Frontal cortex (tissue), 4 donors: ENCODE results near the gene TBL3. TPM values are rescaled to one million over a fixed set of nuclear protein-coding genes. Genes with fewer than 3 reads are reported as not detected.
"Not testable (repeated sequence)": the region's sequence is repeated elsewhere in the genome, so short reads cannot be mapped to it uniquely, and the experiment has no call there.

ENCODE experiments used
- DNase-seq, 2 donors: peaks; one replicate each; pipeline ENCODE4 v3.0.0; 2012; ENCODE audit warnings: low spot score in 2 of 2
- FAIRE-seq: peaks from 2 replicates; lab custom pipeline; 2012; peaks lifted over from hg19 to GRCh38; lab: Jason Lieb, UNC
- total RNA-seq: library from RNA; depleted of rRNA; stranded (reverse); fragments of >200 nt; gene quantifications from one replicate; pipeline ENCODE4 v1.2.3, GENCODE V29; 2014
- donor health status: control.
- donor health status: control.
- donor health status: control.

The TBL3 gene
- total RNA-seq, 1 donor from 2014 or later: 11.0 TPM

DNA sequence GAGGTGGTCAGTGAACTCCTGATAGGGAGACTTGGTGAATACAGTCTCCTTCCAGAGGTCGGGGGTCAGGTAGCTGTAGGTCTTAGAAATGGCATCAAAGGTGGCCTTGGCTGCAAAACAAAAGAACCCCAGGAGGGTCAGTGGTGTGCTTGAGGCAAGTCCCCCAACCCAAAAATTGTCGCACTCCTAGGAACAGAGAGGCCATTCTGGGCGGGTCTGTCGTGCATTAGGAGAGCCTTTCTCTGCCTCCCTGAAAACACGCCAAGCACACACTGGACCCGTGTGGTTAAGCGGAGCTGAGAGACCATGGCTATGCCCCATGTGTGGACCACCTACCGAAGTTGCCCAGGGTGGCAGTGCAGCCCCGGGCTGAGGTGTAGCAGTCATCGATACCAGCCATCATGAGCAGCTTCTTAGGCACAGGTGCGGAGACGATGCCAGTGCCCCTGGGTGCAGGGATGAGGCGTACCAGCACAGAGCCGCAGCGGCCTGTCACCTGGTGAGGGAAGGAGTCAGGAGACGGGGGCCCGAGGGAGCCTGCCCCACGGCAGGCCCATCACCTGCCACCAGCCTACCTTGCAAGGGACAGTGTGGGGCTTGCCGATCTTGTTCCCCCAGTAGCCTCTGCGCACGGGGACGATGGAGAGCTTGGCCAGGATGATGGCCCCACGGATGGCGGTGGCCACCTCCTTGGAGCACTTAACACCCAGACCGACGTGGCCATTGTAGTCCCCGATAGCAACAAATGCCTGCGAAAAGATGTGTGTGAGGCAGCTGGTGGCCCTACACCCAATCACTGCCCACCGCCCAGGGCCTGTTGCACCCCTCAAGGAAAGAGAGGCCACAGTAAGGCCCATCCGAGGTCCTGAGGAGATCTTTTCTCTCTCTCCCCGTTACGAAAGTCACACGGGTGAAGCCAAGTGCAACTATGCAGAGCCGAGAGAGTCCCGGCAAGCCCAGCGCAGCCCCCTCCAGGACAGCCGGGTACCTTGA, 9.4 kb upstream of the TBL3 start:
- not testable (repeated sequence) for DNase-seq, FAIRE-seq

DNA sequence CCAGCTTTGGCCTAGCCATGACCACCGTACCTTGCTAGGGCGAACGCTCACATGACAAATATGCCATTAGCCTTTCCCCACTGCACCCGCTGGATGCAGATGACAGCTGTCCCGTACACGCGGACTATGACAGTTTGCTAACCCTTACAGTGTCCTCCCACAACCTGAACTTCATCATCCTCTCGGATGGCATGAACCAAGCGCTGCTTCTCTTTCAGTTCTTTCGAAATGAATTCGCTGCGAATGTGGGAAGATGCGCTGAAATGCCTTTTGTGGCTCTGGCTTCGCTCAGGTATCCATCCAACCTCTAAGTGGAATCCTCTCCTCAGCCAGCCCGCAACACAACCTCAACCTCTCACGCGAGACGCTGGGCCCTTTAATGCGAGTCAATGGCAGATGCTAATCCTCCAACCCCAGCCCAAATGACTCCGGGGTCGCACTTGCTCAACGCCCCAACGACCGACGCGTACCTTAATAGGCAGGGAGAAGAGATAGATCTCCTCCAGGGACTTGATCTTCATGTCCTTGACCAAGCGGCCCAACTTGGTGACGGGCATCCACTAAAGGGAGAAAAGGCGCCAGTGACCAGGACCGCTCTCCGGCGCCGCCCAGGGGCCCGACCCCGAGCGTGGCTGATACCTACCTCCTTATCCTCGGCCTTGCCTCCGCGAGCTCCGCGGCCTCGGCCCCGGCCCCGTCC, 7.9 kb upstream of the TBL3 start:
- DNase-seq (peak in 1 of 2 donors; percentile 39), FAIRE-seq (no peak)

DNA sequence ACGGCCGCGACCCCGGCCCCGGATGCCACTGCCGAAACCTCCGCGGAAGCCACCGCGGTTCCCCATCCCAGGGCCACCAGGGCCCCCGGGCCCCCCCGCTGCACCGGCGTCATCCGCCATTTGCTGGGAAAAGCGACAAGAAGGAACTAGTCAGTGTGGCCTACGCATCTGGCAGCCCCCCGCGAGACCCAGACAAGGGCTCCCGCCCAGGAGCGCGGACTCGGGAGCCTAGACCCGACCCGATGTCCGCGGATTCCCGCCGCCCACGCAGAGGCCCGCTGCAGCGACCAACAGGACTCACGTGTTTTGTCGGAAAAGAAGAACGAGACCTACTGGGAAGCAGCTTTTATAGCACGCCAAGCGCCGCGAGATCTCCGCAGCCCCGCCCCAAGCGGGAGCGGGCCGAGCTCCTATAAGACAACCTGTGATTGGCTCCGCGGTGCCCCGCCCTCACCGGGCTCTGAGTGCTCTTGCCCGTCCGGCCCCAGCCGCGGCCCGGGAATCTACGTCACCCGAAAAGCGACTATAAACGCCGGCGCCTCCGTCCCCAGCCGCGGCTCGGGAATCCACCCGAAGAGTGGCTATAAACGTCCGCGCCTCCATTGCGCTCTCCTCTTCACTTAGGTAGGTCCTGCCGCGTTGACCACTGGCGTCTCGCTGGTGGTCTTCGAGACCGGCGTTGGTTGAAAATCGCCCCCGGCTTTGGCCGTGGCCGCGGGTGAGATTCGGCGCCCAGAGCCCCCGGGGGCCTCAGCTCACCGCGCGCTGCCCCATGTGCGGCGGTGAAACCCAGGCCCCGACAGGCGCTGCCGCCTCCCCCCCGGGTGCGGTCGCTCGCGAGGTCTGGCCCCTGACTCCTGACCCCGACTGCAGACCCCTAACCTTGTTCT, 7.1 kb upstream of the TBL3 start, which contains the start of gene RPS2:
Gene RPS2 (minus strand): TSS at position 321 of the 890 bp plus-strand sequence. CDS start 201 bp downstream, at position 120.
- FAIRE-seq (no peak), DNase-seq (peak; percentile 100)

DNA sequence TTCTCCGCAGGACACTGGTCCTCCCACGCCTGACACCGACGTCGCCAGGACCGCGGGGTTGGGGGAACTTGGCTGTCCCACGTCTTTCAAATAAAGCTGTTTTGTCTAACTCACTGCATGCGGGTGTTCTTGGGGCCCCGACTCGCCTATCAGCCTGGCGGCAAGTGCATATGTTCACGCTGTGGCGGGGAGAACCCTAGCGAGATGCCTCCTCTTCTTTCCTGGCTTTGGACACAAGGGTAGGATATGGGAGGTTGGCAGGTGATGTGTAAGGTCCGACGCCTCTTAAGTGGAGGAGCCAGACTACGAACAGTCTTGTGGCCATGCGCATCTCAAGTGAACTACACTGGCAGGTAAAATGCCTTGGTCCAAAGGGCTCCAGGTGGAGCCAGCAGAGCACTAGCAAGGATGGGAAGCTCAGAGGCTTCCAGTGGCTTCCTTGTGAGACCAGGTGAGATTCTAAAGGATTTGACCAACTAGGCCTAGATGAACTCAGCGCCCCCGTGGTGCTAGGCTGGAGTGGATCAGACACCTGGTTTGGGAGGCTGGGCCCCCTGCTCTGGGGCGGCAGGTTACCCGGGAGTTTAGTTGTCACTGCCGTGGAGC, 6.4 kb upstream of the TBL3 start:
- FAIRE-seq: no peak

DNA sequence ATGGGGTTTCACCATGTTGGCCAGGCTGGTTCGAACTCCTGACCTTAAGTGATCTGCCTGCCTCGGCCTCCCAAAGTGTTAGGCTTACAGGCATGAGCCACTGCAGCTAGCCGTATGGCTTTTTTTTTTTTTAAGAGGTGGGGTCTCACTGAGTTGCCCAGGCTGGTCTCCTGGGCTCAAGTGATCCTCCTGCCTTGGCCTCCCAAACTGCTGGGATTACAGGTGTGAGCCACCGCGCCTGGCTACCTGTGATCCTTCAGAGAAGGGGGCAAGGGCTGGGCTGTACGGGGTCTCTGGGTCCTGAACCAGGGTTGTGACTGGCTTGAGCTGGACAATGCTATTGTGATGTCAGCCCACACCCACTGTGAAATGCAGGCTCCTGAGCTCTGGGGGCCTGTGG, 5.4 kb upstream of the TBL3 start, which contains the start of gene RNF151:
Gene RNF151 (plus strand): TSS at position 397 of the 400 bp plus-strand sequence. CDS start 26 bp downstream, outside the sequence.
- FAIRE-seq: no peak

More for the DNA sequence above, 6.4 kb upstream of the TBL3 start:
- peak in 1 of 2 donors; percentile 28 for DNase-seq

DNA sequence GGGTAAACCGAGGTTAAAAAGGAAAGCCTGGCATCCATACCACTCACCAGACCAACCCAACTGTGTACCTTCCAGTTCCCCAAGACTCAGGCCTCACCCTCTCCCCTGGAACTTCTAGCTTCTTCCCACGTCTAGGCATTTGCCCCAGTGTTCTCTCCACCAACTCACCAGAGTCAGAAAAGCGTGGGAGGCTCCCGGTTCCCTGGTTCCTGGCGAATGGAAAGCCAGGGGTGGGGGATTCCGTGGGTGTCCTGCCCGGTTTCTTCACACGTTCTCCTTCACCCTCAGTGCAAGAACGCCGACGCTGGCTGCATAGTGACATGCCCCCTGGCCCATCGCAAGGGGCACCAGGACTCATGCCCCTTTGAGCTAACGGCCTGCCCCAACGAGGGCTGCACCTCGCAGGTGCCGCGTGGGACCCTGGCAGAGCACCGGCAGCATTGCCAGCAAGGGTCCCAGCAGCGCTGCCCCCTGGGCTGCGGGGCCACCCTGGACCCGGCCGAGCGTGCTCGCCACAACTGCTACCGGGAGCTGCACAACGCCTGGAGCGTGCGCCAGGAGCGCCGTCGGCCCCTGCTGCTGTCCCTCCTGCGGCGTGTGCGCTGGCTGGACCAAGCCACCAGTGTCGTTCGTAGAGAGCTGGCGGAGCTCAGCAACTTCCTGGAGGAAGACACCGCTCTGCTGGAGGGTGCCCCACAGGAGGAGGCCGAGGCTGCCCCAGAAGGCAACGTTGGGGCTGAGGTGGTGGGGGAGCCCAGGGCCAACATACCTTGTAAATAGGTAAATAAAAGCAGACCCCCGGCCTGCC, 3.5 kb upstream of the TBL3 start:
- DNase-seq: no peak
- no peak for FAIRE-seq

More for the DNA sequence above, 5.4 kb upstream of the TBL3 start, which contains the start of gene RNF151:
- DNase-seq: no peak

DNA sequence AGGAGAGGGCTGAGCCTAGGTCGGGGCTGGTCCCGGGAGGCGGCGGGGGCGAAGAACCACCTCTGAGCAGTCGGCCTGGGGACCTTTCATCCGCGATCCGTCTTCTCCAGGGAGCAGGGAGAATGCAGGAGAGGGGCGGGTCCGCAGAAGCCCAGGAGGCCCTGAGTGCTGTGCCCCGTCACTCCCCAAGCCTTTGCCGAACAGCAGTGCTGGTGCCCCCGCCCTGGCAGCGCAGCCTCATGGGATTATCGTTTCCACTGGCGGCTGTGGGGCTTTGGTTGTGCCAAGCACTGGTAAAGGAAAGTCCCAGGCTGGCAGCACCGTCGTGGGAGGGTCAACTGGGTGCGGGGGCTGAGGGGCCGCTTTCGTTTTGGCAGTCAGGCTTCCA, 631 bp downstream of the TBL3 start:
- FAIRE-seq: no peak
- DNase-seq: no peak

DNA sequence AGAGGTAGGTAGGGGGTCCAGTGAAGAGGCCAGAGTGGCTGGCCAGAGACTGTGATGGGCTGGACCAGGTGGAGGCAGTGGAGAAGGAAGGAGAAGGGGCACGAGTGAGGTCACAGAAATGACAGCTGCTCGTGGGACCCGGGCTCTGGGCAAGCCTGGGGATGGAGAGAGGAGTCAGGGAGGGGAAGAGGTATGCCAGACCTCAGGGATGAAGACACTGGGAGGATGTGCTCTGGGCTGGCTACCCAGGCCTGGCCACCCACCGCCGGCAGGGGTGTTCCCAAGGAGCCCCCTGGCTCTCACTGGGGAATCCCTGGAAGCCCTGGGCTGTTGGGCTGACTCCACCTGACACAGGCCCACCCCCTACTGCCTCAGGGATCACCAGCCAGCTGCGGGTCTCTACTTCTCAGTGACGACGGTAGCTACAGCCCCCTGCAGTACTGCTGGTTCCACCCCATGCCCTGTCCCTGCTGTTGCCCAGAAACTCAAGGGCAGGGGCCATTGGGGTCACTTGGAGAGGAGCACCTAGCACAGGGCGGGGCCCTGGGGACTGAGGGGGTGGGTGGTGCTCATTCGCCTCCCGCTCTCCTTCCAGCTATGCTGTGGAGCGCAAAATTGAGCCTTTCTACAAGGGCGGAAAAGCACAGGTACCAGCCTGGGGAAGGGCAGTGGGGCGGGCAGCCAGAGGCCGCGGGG, 1.8 kb downstream of the TBL3 start:
- no peak for DNase-seq
- no peak for FAIRE-seq

DNA sequence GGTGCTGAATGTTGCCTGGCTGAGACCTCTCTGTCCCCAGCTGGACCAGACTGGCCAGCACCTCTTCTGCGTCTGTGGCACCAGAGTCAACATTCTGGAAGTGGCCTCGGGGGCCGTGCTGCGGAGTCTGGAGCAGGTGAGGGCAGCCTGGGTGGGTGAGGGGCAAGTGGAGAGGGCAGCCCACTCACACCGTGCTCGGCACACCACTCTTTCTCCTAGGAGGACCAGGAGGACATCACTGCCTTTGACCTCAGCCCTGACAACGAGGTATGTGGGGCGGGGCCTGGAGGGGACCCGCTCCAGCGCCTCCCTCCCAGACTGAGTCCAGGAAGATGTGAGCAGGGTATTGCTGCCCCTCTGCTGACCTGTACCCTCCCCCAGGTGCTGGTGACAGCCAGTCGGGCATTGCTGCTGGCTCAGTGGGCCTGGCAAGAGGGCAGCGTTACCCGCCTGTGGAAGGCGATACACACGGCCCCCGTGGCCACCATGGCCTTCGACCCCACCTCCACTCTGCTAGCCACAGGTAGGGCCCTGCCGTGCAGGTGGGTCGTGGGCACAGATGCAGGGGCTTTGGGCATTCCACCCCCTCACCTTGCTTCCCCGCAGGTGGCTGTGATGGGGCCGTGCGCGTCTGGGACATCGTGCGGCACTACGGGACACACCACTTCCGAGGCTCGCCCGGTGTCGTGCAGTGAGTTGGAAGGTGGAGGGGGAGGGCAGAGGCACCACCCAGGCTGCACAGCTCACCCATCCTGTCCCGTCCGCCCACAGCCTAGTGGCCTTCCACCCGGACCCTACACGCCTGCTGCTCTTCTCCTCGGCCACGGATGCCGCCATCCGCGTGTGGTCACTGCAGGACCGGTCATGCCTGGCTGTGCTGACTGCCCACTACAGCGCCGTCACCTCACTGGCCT, 2.6 kb downstream of the TBL3 start:
- no peak for FAIRE-seq

DNA sequence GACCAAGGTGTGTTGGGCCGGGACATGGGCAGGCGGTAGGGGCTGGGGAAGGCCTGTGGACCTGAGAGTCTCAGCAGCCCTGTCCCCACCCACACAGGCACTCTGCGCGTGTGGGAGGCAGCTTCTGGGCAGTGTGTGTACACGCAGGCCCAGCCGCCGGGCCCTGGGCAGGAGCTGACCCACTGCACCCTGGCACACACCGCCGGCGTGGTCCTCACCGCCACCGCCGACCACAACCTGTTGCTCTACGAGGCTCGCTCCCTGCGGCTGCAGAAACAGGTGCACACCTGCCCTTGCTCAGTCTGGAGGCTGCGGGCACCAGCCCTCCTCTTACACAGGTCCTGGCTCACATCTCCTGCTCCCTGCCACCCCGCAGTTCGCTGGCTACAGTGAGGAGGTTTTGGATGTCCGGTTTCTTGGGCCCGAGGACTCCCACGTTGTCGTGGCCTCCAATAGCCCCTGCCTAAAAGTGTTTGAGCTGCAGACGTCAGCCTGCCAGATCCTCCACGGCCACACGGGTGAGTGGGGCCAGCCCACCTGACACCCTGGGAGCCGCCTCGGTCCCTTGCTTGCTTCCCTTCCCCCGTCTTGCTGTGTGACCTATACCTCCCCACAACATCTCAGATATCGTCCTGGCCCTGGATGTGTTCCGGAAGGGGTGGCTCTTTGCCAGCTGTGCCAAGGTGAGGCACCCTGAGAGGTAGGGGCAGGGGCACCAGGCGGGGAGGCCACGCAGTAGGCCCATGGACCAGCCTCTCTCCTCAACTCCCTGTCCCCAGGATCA, 3.8 kb downstream of the TBL3 start:
- FAIRE-seq: no peak
- no peak for DNase-seq

More for the DNA sequence above, 2.6 kb downstream of the TBL3 start:
- DNase-seq: no peak

DNA sequence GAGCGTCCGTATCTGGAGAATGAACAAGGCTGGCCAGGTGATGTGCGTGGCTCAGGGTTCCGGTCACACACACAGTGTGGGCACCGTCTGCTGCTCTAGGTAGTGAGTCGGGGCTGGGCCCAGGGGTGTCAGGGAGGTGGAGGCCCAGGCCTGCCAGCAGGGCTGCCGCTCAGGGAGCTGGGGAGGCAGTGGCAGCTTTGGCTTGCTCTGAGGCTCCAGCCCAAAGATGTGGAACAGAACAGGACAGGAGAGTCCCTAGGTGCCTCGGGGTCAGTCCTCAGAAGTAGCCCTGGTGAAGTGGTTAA, 4.3 kb downstream of the TBL3 start:
- FAIRE-seq (no peak), DNase-seq (no peak)

DNA sequence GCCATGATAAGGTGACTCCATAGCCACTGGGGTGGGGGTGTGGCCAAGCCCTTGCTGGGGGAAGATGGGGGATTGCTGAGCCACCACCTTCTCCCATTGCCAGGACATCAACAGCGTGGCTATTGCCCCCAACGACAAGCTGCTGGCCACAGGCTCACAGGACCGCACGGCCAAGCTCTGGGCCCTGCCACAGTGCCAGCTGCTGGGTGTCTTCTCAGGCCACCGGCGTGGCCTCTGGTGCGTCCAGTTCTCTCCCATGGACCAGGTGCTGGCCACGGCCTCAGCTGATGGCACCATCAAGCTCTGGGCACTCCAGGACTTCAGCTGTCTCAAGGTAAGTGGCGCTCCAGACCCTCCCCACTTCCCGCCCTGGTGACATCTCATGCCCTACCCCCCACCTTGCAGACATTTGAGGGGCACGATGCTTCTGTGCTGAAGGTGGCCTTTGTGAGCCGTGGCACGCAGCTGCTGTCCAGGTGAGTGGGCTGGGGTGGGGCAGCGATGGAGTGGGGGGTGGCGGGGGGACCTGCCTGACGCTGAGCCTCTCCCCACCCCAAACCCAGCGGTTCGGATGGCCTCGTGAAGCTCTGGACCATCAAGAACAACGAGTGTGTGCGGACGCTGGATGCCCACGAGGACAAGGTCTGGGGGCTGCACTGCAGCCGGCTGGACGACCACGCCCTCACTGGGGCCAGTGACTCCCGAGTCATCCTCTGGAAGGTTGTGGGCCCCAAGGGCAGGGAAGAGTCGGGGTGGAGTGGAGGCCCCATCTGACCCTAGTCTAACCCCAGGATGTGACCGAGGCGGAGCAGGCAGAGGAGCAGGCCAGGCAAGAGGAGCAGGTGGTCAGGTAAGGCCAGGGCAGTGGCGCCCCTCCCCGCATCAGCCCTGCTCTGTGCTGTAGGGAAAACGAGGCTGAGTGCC, 5.4 kb downstream of the TBL3 start:
- DNase-seq: no peak
- FAIRE-seq: no peak

DNA sequence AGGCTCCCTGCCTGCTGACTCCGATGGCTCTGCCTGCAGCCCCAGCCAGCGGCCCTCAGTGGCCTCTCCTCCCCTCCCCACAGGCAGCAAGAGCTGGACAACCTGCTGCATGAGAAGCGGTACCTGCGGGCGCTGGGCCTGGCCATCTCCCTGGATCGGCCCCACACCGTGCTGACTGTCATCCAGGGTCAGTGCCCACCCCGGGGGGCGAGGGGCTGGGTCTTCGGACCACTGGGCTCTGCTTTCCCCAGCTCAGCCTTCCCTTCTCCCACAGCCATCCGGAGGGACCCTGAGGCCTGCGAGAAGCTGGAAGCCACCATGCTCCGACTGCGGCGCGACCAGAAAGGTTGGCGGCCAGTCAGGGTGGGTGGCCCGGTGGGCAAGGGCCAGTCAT, 6.0 kb downstream of the TBL3 start:
- FAIRE-seq: no peak
- no peak for DNase-seq

DNA sequence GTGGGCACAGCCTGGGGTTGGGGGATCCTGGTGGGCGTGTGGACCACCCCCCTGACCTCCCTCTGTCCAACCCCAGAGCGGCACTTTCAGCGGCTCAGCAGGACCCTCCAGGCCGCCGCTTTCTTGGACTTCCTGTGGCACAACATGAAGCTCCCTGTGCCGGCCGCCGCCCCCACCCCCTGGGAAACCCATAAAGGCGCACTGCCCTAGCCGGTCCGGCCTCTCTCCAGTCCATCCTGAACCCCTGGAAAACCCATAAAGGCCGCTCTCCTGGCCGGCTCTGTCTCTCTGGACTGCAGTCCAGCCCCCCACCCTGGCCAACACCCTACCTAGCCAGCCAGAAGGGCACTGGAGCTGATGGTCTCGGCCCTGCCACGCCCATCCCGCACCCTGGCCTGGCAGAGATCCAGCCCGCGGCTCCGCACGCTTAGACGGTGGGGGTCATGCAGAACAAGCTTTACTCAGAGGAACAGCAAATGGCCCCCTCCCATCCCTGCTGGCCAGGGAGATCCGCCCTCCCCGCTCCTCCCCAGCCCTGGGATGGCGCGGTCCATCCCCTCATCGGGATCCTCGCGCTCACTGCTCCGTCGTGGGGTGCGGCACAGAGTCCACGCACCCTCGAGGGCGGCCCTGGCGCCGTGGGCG, 6.7 kb downstream of the TBL3 start:
- no peak for DNase-seq
- no peak for FAIRE-seq
